ENCODE results near the gene ANKMY2.
A peak's percentile ranks its signal among the peaks of the same experiment; 100 is the strongest.

Gene ANKMY2

DNA sequence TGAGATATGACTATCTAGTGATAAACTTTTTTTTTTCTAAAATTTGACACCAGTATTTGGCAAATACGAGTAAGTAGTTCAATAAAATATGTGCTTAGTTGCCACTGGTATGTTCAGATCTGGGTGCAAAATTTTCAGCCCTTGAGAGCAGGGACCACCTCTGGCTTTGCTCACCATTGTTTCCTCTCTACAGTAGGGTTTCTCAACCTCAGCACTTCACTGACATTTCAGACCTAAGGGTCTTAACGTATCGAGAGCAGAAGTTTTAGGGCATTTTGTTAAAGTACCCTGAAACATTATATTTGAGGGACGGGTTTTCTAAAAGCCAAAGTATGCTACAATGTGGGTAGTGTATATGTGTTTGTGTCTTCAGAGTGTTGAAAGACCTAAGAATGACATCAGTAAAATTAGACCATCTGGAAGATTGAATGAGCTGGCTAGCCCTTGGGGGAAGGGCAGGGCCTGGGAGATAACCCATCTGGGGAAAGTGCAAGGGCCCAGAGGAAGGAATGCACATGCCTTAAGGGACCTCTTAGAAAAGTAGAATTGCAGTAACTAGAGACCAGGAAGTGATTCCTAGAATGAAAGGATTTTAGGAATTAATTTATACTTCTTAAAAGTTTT lies 12.2 kb upstream of the ANKMY2 start:
- no peak for ATAC-seq

DNA sequence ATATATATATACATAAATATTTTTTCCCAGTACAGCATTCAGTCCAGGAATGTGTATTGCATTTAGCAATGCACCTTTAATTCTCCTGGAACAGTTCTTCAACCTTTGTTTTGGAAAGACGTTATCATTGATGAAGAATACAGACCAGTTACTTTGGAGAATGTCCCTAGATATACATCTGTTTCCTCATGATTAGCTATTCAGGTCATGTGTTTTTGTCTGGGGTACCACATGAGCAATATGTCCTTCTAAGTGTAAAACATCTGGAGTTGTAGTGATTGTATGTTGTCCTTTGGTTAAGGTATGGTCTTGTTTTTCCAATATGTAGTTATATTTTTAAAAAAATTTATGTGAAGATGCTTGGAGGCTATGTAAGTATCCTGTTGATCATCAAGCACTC lies 10.6 kb upstream of the ANKMY2 start:
- no peak for ATAC-seq

DNA sequence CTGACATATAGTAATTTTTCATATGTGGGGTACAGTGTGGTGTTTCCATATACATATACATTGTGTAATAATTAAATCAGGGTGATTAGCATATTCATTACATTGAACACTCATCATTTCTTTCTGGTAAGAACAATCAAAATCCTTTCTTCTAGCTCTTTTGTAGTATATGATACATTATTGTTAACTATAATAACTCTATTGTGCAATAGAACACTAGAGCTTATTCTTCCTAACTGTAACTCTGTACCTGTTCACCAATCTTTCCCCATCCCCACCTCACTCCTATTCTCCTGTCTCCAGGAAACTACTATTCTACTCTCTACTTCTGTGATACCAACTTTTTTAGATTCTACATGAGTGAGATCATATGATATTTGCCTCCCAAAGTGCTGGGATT lies 9.8 kb upstream of the ANKMY2 start:
- no peak for ATAC-seq

DNA sequence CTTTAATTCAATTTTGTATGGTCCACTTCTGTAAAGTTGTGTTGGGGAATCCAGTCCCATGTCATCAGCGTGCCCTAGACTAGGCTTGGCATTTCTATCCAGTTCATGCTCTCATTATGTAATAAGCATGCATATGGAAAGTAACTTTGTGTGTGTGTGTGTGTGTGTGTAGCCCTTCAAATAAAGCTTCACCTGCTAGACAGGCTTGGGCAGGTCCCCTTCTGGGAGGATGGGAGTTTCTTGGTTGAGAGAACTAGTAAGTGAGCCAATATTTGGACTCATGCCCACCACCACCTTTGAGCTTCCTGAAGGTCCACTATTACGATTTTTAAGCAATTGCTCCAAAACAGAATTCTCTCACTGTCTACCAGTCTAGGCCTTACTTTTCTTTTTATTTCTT lies 7.3 kb upstream of the ANKMY2 start:
- ATAC-seq, result no peak

DNA sequence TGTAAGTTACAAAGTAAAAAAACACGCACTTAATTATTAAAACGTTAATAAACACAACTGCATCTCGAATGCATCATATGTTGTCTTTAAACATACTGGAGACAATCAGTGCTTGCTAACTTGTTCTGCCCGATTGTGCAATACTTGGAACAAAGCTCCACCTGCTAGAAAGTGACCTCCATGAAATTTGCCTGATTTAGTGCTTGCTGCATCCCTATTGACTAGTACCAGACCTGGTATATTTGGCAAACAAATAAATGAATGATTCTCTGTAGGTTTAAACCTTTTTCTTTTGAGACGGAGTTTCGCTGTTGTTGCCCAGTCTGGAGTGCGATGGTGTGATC lies 6.7 kb upstream of the ANKMY2 start:
- no peak for ATAC-seq

DNA sequence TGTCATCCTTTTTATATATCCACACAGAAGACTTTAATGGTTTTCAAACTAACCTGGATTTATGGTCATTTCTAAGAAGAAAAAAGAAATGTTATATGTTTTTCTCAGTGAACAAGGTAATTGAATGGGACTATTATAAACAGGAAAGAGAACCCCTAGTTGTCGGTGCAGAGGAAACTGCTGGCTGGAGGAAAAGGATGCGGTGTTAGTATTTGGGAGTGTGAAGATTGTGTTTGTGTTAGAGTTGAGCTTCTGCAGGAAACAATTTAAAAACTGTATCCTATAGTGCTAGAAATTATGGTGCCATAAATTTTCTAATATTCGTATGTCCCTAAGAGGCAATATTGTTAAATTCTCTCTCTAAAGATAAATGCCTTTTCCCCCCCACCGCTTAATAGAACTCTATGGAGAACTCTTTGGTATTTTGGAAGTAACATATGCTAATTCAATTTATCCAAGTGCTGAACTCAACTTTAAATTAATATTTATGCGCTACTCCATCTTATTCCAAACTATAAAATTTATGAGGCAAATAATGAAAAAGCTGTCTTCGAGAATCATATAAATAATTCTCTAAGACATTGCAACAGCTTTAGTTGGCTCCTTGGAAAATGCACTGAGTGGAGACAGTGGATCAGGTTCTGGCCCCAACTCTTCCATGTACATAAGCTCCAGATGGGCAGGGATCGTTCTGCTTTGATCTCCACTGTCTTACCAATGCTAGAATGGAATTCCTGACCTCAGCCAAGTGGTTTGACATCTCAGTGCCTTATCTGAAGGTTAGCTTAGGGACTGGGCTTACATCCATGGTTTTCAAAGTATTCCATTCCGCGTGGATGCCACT lies 6.1 kb upstream of the ANKMY2 start:
- no peak for ATAC-seq

DNA sequence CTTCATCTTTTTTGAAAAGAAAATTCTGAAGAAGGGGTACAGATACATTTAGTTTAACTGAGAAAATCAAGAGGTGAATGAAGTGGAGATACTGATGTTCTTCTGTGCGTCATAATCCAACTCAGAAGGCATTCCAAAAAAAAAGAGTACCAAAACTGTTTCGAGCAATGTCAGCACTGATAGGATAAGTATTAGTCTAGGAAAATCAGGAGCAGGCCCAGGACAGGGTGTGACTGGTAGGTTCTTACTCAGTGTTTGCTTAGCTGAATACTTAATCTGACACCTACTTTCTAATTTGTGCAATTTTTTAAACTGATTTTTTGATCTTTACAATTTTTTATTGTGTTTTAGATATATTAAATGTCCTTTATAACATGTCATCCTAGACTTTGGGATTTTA lies 4.7 kb upstream of the ANKMY2 start:
- ATAC-seq, result no peak

DNA sequence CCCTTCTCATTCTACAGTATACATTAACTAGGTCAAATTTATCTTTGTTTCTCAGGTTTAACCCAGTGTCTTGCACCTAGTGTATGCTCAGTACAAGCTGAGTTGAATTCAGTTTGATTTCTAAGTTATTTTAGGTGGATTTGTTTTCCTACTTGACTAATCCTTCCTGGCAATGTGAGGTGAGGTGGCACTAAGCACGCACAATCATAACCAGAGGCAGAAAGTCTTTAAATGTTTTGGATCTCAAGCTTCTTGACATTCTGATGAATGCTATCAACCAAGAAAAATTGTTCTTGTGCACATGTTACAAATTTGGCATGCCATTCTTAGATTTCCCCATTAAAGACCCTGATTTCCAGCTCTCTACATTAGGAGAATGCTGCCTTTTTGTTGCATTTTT lies 3.6 kb upstream of the ANKMY2 start:
- ATAC-seq, result no peak

DNA sequence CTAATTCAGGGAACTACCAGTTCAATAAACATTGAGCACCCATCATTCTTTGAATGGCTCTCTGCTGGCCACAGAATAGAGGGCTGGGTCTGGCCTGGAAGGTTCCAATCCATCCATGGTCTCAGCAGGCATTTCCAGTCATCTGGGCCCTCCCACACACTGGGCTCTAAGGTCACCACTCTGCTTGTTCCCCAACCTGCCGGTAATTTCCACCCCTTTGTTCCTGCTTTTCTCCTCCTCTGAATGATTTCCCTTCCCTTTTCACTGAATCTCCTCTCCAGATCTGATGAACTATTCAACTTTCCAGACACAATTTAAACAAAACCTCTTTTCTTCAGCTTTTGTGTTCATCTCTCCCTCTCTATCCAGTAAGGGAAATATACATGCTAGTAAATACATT lies 3.0 kb upstream of the ANKMY2 start:
- no peak for ATAC-seq

DNA sequence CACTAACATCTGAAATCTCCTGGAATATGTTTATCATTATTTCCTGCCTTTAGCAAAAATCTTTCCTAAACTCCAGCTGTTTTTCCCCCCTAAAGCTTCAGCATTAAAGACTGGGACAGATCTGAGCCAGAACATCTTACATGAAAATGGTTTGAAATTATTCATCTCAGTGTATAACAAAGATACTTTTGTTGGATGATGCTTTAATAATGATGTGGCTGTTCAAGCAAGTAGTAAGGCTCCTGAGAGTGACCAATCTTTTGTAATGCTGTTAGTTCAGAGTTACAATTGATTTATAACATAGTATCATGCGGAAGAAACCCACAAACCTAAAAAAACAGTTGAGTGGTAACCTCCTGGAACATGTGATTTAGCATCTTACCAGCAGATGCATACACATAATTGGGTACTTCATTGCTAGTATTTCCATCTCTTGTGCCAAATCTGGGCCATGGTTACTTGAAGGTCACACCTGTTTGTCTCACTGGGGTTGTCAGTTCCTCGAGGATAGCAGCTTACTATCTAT lies 1.9 kb upstream of the ANKMY2 start:
- ATAC-seq, result no peak

DNA sequence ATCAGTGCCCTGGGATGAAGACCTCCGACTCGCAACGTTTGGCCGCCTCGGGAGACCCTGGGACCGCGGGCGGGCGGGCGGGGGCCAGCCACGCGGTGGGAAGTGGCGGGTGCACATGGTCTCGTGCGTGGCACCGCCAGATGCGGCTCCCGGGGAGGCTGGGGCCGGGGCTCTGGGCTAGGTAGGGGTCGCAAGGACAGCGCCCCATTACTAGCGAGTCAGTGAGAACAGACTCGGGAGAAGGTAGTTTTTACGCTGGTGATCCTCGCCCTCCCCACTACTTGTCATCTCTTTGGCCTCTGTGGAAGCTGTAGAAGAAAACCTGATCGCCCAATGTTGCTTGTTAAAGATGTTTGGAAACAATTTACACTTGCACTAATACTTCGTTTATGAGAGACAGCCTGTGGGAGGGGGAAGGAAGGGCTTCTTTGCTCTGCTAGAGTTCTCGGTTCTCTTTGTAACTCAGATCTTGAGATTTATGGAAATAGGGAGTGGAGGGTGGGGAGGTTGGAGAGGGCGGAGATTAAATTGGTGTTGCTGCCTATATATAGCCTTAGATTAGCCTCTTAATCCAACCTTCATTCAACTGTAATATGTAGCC lies 1.0 kb upstream of the ANKMY2 start:
- ATAC-seq, result peak; percentile 8 to 10

DNA sequence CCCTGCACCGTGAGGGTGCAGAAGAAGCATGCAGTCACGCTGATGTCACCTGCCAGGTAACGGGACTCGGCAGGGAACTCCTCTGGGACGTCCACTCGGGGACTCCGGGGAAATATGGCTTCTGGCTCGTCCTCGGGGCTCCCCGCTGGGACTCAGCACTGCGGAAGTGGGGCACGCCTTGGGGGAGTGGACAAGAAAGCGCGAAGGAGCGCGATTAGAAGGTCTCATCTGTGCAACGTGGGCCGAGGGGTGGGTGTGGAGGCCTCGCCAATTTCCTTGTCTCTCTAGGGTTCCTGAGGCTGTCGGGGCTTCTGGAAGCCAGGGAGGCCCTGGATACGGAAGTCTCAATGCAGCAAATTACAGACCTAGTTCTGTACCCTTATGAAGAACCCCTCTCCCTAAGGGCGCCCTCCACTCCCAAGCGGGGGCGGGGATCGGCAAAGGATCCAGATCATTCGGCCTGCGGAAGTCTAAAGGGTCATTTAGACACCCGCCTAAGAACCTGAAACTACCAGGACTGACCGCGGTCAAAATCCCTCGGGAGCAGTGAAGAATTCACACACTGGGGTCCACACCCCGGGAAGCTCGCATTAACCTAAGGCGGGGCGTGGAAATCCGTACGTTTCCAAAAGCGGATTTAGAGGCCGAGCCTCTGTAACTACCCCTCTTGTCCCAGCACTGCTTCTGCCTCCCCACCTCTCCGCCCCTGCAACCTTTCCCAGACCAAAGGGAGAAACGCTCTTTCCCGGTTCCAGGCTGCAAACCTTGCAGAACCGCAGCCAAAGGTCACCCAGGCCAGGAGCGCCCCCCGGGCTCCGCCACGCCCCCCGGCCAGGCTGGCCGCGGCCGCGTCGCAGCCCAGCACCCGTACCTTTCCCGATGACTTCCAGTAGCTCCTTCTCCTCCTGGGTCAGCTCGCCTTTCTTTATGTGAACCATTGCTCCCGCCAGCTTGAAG lies 640 bp downstream of the ANKMY2 start:
- ATAC-seq, result peak in 1 of 2 donors; percentile 18

DNA sequence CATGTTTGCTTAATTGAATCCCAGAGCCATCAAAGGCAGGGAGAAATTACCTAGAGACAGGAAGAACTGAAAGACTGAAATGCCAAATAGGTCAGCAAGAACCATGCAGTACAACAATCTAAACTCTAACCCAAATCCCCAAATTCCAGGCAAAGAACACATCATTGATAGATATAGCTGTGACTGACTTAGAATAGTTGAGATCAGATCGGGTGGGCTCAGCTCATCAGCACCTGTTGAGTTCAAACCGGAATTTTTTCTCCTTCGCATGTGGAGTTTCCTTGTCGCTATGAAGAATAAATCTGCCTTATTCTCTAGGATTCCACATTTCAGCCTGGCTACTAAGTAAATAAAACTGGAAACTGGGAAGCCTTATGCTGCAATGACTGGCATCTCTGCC lies 1.4 kb downstream of the ANKMY2 start:
- no peak for ATAC-seq

DNA sequence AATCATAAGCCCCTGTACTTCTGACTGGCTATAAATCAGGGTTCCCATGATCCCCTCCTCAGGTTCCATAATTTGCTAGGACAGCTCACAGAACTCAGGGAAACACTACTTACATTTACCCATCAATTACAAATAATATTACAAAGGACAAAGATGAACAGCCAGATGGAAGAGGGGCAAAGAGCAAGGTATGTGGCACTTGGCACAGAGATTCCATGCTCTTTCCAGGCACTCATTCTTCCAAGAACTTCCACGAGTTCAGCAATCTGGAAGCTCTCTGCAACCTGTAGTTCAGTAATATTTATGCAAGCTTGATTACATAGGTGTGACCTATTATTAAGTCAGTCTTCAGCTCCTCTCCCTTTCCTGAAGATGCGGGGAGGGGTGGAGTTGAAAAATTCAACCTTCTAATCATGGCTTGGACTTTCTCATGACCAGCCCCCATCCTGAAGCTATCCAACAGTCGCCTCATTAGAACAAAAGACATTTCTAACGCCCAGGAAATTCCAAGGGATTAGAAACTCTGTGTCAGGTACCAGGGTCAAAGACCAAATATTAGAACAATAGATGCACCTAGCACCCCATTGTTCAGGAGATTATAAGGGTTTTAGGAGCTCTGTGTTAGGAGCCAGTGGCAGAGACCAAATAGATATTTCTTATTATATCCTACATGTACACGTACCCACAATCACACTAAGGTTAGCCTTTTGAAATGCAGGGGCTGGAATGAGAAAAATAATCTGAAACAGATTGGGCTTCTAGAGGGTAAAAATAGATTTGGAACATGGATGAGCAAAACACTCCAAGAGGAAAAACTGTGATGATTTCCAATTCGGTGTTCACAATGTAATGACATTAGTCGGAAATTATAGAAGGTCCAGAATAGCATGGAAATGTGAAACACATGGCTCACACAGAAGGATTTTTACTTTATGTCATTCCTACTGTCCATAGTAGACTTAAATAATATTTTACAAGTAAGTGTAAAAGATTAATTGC lies 7.0 kb downstream of the ANKMY2 start:
- ATAC-seq, result no peak

DNA sequence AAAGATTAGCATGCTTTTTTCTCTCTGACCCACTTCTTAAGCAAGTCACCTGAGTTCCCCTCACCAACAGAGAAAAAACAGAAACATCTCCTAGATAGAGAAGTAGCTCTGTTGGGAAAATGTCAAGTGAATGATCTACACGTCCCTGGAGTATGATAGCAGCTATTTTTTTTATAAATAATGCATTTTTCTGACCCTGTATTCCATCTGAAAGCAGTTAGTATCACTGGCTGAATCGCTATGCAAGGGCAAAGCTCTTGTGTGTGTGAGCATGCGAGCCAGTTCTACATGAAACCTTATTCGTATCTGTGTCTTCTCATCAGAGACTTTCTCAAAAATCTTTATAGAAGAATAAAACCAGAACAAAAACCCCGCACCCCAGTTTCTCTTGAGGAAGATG lies 8.2 kb downstream of the ANKMY2 start:
- no peak for ATAC-seq

DNA sequence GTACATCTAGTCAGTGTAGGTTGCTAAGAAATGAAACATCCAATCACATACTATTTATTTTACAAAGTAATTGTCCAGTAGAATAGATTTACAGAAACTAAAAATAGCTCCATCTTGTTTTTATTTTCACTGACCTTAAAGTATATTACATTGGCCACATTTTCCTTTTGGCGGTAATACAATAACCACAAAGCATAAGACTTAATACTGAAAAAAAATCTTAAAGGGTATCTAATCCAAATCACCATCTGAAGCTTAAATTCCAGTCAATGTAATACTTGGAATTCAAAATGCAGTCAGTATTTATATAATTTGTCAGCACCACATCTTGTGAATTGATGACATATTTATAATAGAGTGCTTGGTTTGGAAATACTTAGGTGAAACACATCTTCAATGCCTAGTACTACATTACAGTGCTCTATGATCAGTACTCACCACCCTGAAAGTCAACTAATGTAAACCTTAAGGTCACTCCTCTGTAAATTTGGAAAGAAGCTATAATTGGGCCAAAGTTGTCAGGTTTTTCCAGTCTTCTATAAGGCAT lies 8.9 kb downstream of the ANKMY2 start:
- no peak for ATAC-seq

DNA sequence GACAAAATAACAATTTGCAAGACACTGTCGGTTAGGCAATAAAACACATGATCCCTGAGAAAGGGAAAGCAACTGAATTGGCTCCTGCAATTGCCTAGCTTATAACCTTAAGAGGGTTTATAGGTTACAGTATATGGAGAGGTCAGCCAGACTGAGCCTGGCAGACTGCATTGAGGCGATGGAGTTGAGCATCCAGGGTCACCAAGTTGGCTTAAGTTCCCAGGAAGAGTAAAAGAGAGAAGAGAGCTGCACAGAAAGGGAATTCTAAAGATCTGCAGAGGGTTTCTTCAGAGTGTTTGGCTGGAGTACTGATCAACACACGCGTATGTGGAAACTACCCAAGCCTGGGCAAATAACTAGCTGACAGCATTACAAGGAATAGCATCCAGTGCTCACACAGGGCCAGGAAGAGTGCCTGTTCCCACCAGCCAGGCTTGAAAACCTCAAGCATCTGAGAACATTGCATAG lies 11.2 kb downstream of the ANKMY2 start:
- ATAC-seq, result no peak

DNA sequence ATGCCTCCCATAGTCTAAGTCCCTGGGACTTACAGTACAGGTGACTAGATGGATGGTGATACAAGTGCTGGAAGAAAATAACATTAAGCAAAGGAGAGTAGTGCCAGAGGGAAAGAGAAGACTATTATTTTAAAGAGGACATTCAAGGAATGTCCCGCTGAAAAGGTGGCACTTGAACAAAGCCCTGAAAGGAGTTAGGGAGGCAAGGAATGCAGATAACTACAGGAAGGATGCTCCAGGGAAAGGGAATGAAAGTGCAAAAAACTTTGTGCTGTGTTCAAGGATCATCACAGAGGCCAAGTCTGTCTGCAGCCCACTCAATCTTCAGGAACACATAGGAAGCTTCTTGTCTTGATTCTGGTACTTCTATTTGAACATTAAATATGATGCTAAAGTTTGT lies 14.9 kb downstream of the ANKMY2 start:
- ATAC-seq, result no peak

DNA sequence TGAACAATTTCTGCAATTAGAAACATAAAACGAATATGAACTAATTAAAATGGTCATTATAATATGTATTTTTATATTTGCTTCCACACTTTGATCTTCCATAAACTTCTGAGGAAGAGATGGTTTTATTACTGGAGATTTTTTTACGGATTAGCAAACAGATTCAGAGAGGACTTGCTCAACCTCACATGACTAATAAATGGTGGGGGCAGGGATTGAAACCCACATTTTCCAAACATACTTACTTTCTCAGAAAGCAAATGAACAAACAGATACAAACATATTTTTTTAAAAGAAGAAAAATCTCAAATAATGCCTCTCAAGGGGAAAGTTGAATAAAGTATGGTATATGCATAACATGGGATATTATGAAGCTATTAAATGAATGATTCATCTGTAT lies 18.3 kb downstream of the ANKMY2 start:
- no peak for ATAC-seq

DNA sequence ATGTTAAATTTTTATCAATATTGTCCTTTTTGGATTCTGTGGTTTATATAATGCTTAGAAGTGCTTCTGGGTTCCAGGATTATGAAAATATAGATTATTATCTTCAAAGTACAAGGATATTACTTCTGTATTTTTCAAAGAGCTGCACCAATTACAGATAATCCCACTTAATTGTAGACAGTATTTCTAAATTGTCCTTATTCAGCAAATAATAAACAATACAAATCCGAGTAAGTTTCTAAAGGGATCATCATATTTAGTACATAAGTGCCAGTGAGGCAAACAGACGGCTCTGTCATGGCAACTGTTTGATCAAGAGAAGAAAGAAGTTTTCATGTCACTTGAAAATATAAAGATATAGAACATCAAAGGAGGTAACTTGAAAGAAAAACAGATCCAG lies 19.2 kb downstream of the ANKMY2 start:
- ATAC-seq, result no peak

DNA sequence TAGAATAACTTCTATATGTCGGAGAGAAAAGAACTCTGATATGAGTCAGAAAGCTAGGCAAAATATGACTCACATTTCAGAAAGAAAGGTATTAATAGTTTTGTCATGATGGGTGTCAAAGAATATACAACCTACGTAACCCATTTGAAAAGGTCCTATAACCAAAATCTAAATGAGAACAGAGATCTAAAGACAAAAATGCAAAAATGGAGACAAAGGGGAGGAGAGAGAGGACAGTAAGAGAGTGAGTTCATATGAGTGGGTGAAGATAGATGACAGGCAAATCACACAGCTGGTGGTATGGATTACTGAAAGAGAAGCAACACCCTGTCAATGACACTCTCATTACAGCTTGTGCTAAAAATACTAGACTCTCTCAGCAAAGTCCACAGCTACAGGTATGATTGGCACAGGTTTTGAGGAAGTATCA lies 25.6 kb downstream of the ANKMY2 start:
- ATAC-seq, result peak; percentile 97 to 98
